Omental fat pad (tissue), 4 donors: Measurements from ENCODE around the gene PLEKHH1. TPM values are rescaled to one million over a fixed set of nuclear protein-coding genes. Genes with fewer than 3 reads are reported as not detected.
A peak's percentile ranks its signal among the peaks of the same experiment; 100 is the strongest.

ENCODE experiments used
- ATAC-seq: fragments of 150-250 bp; one replicate; pipeline ENCODE4 v1.9.1; 2016; ENCODE audit warnings: mild to moderate bottlenecking, moderate library complexity; ENCODE audit not compliant: low FRiP score
- DNase-seq: peaks from one replicate; pipeline ENCODE4 v3.0.0-alpha.2; 2019; ENCODE audit warnings: low spot score
- CTCF ChIP-seq, 3 donors: fragments of 450-650 bp; IDR thresholded peaks; one replicate each; pipeline ENCODE4 v1.5.1; 2016 to 2017; ENCODE audit warnings: antibody characterized with exemption in 3 of 3, mild to moderate bottlenecking in 3 of 3, moderate library complexity in 2 of 3
- total RNA-seq, 4 donors: library from RNA; depleted of rRNA; stranded (reverse); fragments of >200 nt; gene quantifications; one replicate each; pipeline ENCODE4 v1.1.0, GENCODE V29; 2016

PLEKHH1 gene
- total RNA-seq, 4 donors from 2014 or later: 1.7 to 7.5 (median 5.5) TPM

GRCh38 chr14:67579040-67579439 is 46.0 kb downstream of the PLEKHH1 start:
- ATAC-seq (no peak), DNase-seq (no peak)
- TF ChIP-seq CTCF (IDR thresholded peaks at IDR 0.05): no peak

- DNase-seq (no peak), ATAC-seq (no peak)
- no peak for TF ChIP-seq CTCF (IDR thresholded peaks at IDR 0.05)
Observed at GRCh38 chr14:67579636-67580035, 46.5 kb downstream of the PLEKHH1 start.

- DNase-seq (no peak), ATAC-seq (no peak)
- no peak for TF ChIP-seq CTCF (IDR thresholded peaks at IDR 0.05)
Observed at GRCh38 chr14:67580336-67581171, 47.5 kb downstream of the PLEKHH1 start.

- ATAC-seq (no peak), DNase-seq (no peak)
- TF ChIP-seq CTCF (IDR thresholded peaks at IDR 0.05): no peak
Observed at GRCh38 chr14:67581643-67582042, 48.6 kb downstream of the PLEKHH1 start.

GRCh38 chr14:67582061-67582460 is 49.0 kb downstream of the PLEKHH1 start:
- TF ChIP-seq CTCF (IDR thresholded peaks at IDR 0.05): no peak
- DNase-seq: no peak
- no peak for ATAC-seq

- ATAC-seq (no peak), DNase-seq (no peak)
- TF ChIP-seq CTCF (IDR thresholded peaks at IDR 0.05): peak in 1 of 3 donors; percentile 4
Observed at GRCh38 chr14:67583711-67584644, 50.9 kb downstream of the PLEKHH1 start.
